ENCODE measurements around the gene VWF. TPM values are rescaled to one million over a fixed set of nuclear protein-coding genes. Genes with fewer than 3 reads are reported as not detected.

VWF gene
- total RNA-seq, 2 donors from 2014 or later = 189 to 331 TPM

GRCh38 chr12:5914387-5915149 lies 209.9 kb downstream of the VWF start:
- Histone ChIP-seq H3K27me3 (no peaks in the 10 kb centered on the region), H3K4me1 (no peaks in the 10 kb centered on the region), H3K27ac (no peak overlapping the region), H3K9me3 (no peaks in the 10 kb centered on the region), H3K36me3 (no peaks in the 10 kb centered on the region), H3K4me3 (no peak overlapping the region)
- TF ChIP-seq CTCF (IDR thresholded peaks at IDR 0.05) = no peak
- no peak for DNase-seq (ENCODE audit: low spot score)

GRCh38 chr12:5913387-5913786 lies 211.1 kb downstream of the VWF start:
- no peaks in the 10 kb centered on the region for H3K9me3 ChIP-seq
- TF ChIP-seq CTCF (IDR thresholded peaks at IDR 0.05) = no peak
- no peaks in the 10 kb centered on the region for H3K4me1 ChIP-seq
- H3K27me3 ChIP-seq = no peaks in the 10 kb centered on the region
- DNase-seq (ENCODE audit: low spot score) = no peak
- no peak overlapping the region for H3K27ac ChIP-seq
- H3K36me3 ChIP-seq = no peaks in the 10 kb centered on the region
- H3K4me3 ChIP-seq = no peak overlapping the region

GRCh38 chr12:5912437-5913334 lies 211.8 kb downstream of the VWF start:
- H3K4me3 ChIP-seq = no peak overlapping the region
- H3K27ac ChIP-seq = no peak overlapping the region
- H3K4me1 ChIP-seq = no peaks in the 10 kb centered on the region
- no peaks in the 10 kb centered on the region for H3K9me3 ChIP-seq
- no peaks in the 10 kb centered on the region for H3K36me3 ChIP-seq
- no peaks in the 10 kb centered on the region for H3K27me3 ChIP-seq
- no peak for TF ChIP-seq CTCF (IDR thresholded peaks at IDR 0.05)
- no peak for DNase-seq (ENCODE audit: low spot score)

GRCh38 chr12:5912011-5912410 lies 212.5 kb downstream of the VWF start:
- H3K4me3 ChIP-seq = no peak overlapping the region
- no peak for DNase-seq (ENCODE audit: low spot score)
- H3K9me3 ChIP-seq = peaks cover 0 to 5% of the 10 kb centered on the region in 2 donors
- H3K27ac ChIP-seq = no peak overlapping the region
- TF ChIP-seq CTCF (IDR thresholded peaks at IDR 0.05) = no peak
- H3K4me1 ChIP-seq = no peaks in the 10 kb centered on the region
- H3K36me3 ChIP-seq = no peaks in the 10 kb centered on the region
- H3K27me3 ChIP-seq = no peaks in the 10 kb centered on the region

DNA sequence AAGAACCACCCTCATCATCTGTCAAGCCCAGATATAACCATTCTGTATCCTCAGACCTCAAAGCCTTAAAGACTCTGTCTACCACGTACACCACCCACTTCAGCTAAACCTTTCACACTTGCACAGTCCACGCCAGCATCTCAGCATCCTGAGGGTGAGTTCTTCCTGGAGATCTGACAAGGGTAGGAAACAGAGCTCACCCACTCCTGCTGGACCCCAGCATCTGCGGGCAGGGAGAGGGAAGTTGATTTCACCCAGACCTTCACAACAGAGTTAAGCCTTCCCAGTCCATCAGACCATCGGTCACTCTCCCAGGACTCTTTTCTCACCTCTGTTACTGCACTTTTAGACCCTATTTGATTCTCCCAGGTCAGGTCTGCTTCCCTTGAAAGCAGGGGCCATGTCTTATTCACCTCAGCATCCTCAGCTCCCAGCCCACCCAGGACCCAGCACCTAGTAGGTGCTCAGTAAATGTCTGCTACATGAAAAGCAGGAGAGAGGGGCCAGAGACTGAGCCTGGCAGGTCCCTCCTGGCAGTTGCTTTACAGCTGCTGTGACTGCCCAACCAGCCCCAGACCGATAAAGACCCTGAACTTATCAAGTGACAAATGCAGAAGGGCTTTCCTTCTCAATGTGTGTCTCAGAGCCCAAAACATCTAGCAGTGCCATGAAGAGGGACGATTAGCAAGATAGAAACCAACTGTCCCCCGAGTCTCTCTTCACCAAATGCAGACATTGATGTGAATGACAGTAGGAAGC lies 213.5 kb downstream of the VWF start:
- H3K9me3 ChIP-seq = peaks cover 0 to 8% of the 10 kb centered on the region in 2 donors
- DNase-seq (ENCODE audit: low spot score) = no peak
- TF ChIP-seq CTCF (IDR thresholded peaks at IDR 0.05) = no peak
- H3K4me3 ChIP-seq = no peak overlapping the region
- H3K27me3 ChIP-seq = no peaks in the 10 kb centered on the region
- H3K36me3 ChIP-seq = no peaks in the 10 kb centered on the region
- H3K27ac ChIP-seq = no peak overlapping the region
- H3K4me1 ChIP-seq = no peaks in the 10 kb centered on the region
